ENCODE measurements around the gene FAM170B.

The FAM170B gene

GRCh38 chr10:49172777-49173132 lies 38.9 kb upstream of the FAM170B start:
- H3K4me3 ChIP-seq (ENCODE audit: low read depth, low read length): no peak overlapping the region
- DNase-seq (ENCODE audit: low read depth): no peak
- TF ChIP-seq CTCF (IDR thresholded peaks at IDR 0.05; ENCODE audit: low read depth, low read length, missing control alignments): no peak

GRCh38 chr10:49172061-49172776 lies 38.4 kb upstream of the FAM170B start:
- DNase-seq (ENCODE audit: low read depth): no peak
- TF ChIP-seq CTCF (IDR thresholded peaks at IDR 0.05; ENCODE audit: low read depth, low read length, missing control alignments): no peak

GRCh38 chr10:49171326-49172060 lies 37.7 kb upstream of the FAM170B start:
- DNase-seq (ENCODE audit: low read depth): no peak
- no peak overlapping the region for H3K4me3 ChIP-seq (ENCODE audit: low read depth, low read length)
- no peak for TF ChIP-seq CTCF (IDR thresholded peaks at IDR 0.05; ENCODE audit: low read depth, low read length, missing control alignments)

More at GRCh38 chr10:49172061-49172776, 38.4 kb upstream of the FAM170B start:
- no peak overlapping the region for H3K4me3 ChIP-seq (ENCODE audit: low read depth, low read length)

- H3K4me3 ChIP-seq (ENCODE audit: low read depth, low read length): no peak overlapping the region
- no peak for DNase-seq (ENCODE audit: low read depth)
- no peak for TF ChIP-seq CTCF (IDR thresholded peaks at IDR 0.05; ENCODE audit: low read depth, low read length, missing control alignments)
These were observed 37.0 kb upstream of the FAM170B start for GRCh38 chr10:49170632-49171325.

- no peak for DNase-seq (ENCODE audit: low read depth)
- no peak overlapping the region for H3K4me3 ChIP-seq (ENCODE audit: low read depth, low read length)
- TF ChIP-seq CTCF (IDR thresholded peaks at IDR 0.05; ENCODE audit: low read depth, low read length, missing control alignments): no peak
These were observed 36.0 kb upstream of the FAM170B start for GRCh38 chr10:49169776-49170175.

- DNase-seq (ENCODE audit: low read depth): no peak
- no peak for TF ChIP-seq CTCF (IDR thresholded peaks at IDR 0.05; ENCODE audit: low read depth, low read length, missing control alignments)
- no peak overlapping the region for H3K4me3 ChIP-seq (ENCODE audit: low read depth, low read length)
These were observed 35.1 kb upstream of the FAM170B start for GRCh38 chr10:49168831-49169500.
